Neuronal stem cell (in vitro differentiated cells): ENCODE data around the gene SOBP.
"Not testable (repeated sequence)": the region's sequence is repeated elsewhere in the genome, so short reads cannot be mapped to it uniquely, and the experiment has no call there.

ENCODE experiments used
- DNase-seq: peaks from one replicate; pipeline ENCODE4 v3.0.0-alpha.2; 2013; ENCODE audit warnings: low spot score
- H2AFZ ChIP-seq: one replicate; pipeline ENCODE4 v1.6.1; 2013; ENCODE audit warnings: mild to moderate bottlenecking, low read length, inconsistent platforms
- H2AK5ac ChIP-seq: 2 replicates; pipeline ENCODE4 v1.6.1; 2013; ENCODE audit warnings: low read depth, mild to moderate bottlenecking, inconsistent platforms, low read length, moderate library complexity, mixed read lengths
- H2BK120ac ChIP-seq: 2 replicates; pipeline ENCODE4 v1.6.1; 2013; ENCODE audit warnings: low read depth, mild to moderate bottlenecking, inconsistent platforms, low read length, moderate library complexity, mixed read lengths
- H2BK12ac ChIP-seq: one replicate; pipeline ENCODE4 v1.6.1; 2013; ENCODE audit warnings: low read length, inconsistent platforms
- H2BK15ac ChIP-seq: 2 replicates; pipeline ENCODE4 v1.6.1; 2013; ENCODE audit warnings: mild to moderate bottlenecking, low read length, inconsistent platforms, mixed read lengths
- H2BK5ac ChIP-seq: one replicate; pipeline ENCODE4 v1.6.1; 2013; ENCODE audit warnings: inconsistent platforms, mild to moderate bottlenecking, low read length, moderate library complexity
- H3K14ac ChIP-seq: one replicate; pipeline ENCODE4 v1.6.1; 2013; ENCODE audit warnings: low read length, inconsistent platforms
- H3K18ac ChIP-seq: 2 replicates; pipeline ENCODE4 v1.6.1; 2013; ENCODE audit warnings: low read length, inconsistent platforms
- H3K23ac ChIP-seq: 2 replicates; pipeline ENCODE4 v1.6.1; 2013; ENCODE audit warnings: low read depth, mild to moderate bottlenecking, mixed read lengths, low read length, inconsistent platforms; ENCODE audit not compliant: poor library complexity
- H3K27ac ChIP-seq: replicated peaks from 3 replicates; pipeline ENCODE4 v1.5.1; 2013; ENCODE audit warnings: low read length, inconsistent platforms
- H3K27me3 ChIP-seq, 3 experiments: 2 replicates each; pipeline ENCODE4 v1.6.1; 2013; ENCODE audit warnings: low read length in 3 of 3, mild to moderate bottlenecking in 2 of 3, inconsistent platforms in 1 of 3, low read depth in 1 of 3, mixed read lengths in 1 of 3, moderate library complexity in 1 of 3; ENCODE audit not compliant: control insufficient read depth in 3 of 3, insufficient read depth in 3 of 3
- H3K36me3 ChIP-seq, 2 donors: replicated peaks in 1 of 2; 2 replicates each; pipeline ENCODE4 v1.6.1; 2013; ENCODE audit warnings: low read length in 2 of 2; ENCODE audit not compliant: control insufficient read depth in 2 of 2, insufficient read depth in 2 of 2
- H3K4ac ChIP-seq: 2 replicates; pipeline ENCODE4 v1.6.1; 2013; ENCODE audit warnings: inconsistent platforms, mild to moderate bottlenecking, low read length, moderate library complexity
- H3K4me1 ChIP-seq, 2 donors: 1 replicate in 1 of 2; 2 replicates in 1 of 2; pipeline ENCODE4 v1.6.1; 2013; ENCODE audit warnings: low read length in 2 of 2, low read depth in 1 of 2; ENCODE audit not compliant: control insufficient read depth in 2 of 2, insufficient read depth in 1 of 2
- H3K4me2 ChIP-seq: one replicate; pipeline ENCODE4 v1.6.1; 2013; ENCODE audit warnings: mild to moderate bottlenecking, low read length, inconsistent platforms; ENCODE audit not compliant: insufficient read depth, poor library complexity, severe bottlenecking
- H3K4me3 ChIP-seq, 2 donors: 2 replicates each; pipeline ENCODE4 v1.5.1; 2013; ENCODE audit warnings: low read length in 2 of 2, mild to moderate bottlenecking in 2 of 2, inconsistent platforms in 1 of 2, moderate library complexity in 1 of 2
- H3K79me1 ChIP-seq: one replicate; pipeline ENCODE4 v1.6.1; 2013; ENCODE audit warnings: low read depth, mild to moderate bottlenecking, inconsistent platforms, low read length, moderate library complexity
- H3K9ac ChIP-seq: one replicate; pipeline ENCODE4 v1.6.1; 2013; ENCODE audit warnings: mild to moderate bottlenecking, low read depth, low read length, inconsistent platforms; ENCODE audit not compliant: poor library complexity
- H3K9me3 ChIP-seq, 2 donors: replicated peaks in 1 of 2; 2 replicates each; pipeline versions ENCODE3 to v1.6.1; 2013; ENCODE audit warnings: low read length in 2 of 2, mild to moderate bottlenecking in 2 of 2, inconsistent platforms in 1 of 2, low read depth in 1 of 2, mixed read lengths in 1 of 2, moderate library complexity in 1 of 2; ENCODE audit not compliant: control insufficient read depth in 2 of 2, insufficient read depth in 1 of 2
- H4K8ac ChIP-seq: one replicate; pipeline ENCODE4 v1.6.1; 2013; ENCODE audit warnings: low read depth, mild to moderate bottlenecking, inconsistent platforms, low read length, moderate library complexity
- H4K91ac ChIP-seq: one replicate; pipeline ENCODE4 v1.6.1; 2013; ENCODE audit warnings: low read length, low read depth, mild to moderate bottlenecking, inconsistent platforms; ENCODE audit not compliant: poor library complexity
- WGBS, 2 donors: extraction: QIAGEN DNeasy Blood & Tissue Kit; methylation state at CpG; one replicate each; pipeline ENCODE4 v1.1.7; 2013; ENCODE audit warnings: missing lambda C conversion rate in 2 of 2, mixed read lengths in 1 of 2; ENCODE audit not compliant: insufficient read length in 2 of 2, insufficient replicate concordance in 1 of 2; ENCODE audit errors: extremely low coverage in 2 of 2; 5-methylcytosine and 5-hydroxymethylcytosine counted together

The SOBP gene

GRCh38 chr6:107475826-107476225, 14.1 kb upstream of the SOBP start:
- H3K9me3 ChIP-seq, H3K27me3 ChIP-seq: not testable (repeated sequence)
- whole genome bisulfite sequencing, 2 donors: no CpG with 5 or more reads among the region's 3 CpGs

GRCh38 chr6:107479089-107479690, 10.7 kb upstream of the SOBP start:
- no peak overlapping the region for H4K91ac ChIP-seq
- DNase-seq: no peak
- no peaks in the 10 kb centered on the region for H3K36me3 ChIP-seq
- no peaks in the 10 kb centered on the region for H3K27me3 ChIP-seq
- H3K9ac ChIP-seq: no peak overlapping the region
- H4K8ac ChIP-seq: no peak overlapping the region
- no peak overlapping the region for H3K4ac ChIP-seq
- H2BK15ac ChIP-seq: no peak overlapping the region
- WGBS, 2 donors: no CpG with 5 or more reads among the region's 4 CpGs
- no peak overlapping the region for H2BK120ac ChIP-seq
- no peaks in the 10 kb centered on the region for H3K4me1 ChIP-seq
- H3K79me1 ChIP-seq: no peaks in the 10 kb centered on the region
- no peak overlapping the region for H2BK5ac ChIP-seq
- no peak overlapping the region for H2BK12ac ChIP-seq
- H2AK5ac ChIP-seq: no peak overlapping the region
- no peak overlapping the region for H2AFZ ChIP-seq
- no peak overlapping the region for H3K4me2 ChIP-seq
- no peak overlapping the region for H3K23ac ChIP-seq
- H3K27ac ChIP-seq: no peak overlapping the region
- peaks cover 0 to 2% of the 10 kb centered on the region in 2 donors for H3K9me3 ChIP-seq
- no peak overlapping the region for H3K4me3 ChIP-seq
- H3K14ac ChIP-seq: no peak overlapping the region
- H3K18ac ChIP-seq: no peak overlapping the region

More at GRCh38 chr6:107475826-107476225, 14.1 kb upstream of the SOBP start:
- H2BK120ac ChIP-seq, H3K27ac ChIP-seq, H3K9ac ChIP-seq, H3K4ac ChIP-seq, H3K23ac ChIP-seq, H2BK5ac ChIP-seq, H4K8ac ChIP-seq, H3K4me3 ChIP-seq, H3K79me1 ChIP-seq, H2AK5ac ChIP-seq, H4K91ac ChIP-seq, H3K18ac ChIP-seq, H2BK12ac ChIP-seq, H3K14ac ChIP-seq, H3K4me2 ChIP-seq, H3K36me3 ChIP-seq, DNase-seq, H2AFZ ChIP-seq, H2BK15ac ChIP-seq, H3K4me1 ChIP-seq: not testable (repeated sequence)

GRCh38 chr6:107485157-107485556, 4.8 kb upstream of the SOBP start:
- whole genome bisulfite sequencing, 2 donors: no CpG with 5 or more reads among the region's 4 CpGs
- no peak overlapping the region for H3K4me3 ChIP-seq
- H3K27me3 ChIP-seq: peaks cover 0 to 16% (median 0%) of the 10 kb centered on the region in 3 experiments
- no peak overlapping the region for H2BK5ac ChIP-seq
- H3K36me3 ChIP-seq: no peaks in the 10 kb centered on the region
- H3K14ac ChIP-seq: no peak overlapping the region
- no peak overlapping the region for H3K23ac ChIP-seq
- no peak overlapping the region for H2AFZ ChIP-seq
- no peak overlapping the region for H2BK120ac ChIP-seq
- peaks cover 0 to 2% of the 10 kb centered on the region in 2 donors for H3K9me3 ChIP-seq
- no peak overlapping the region for H3K9ac ChIP-seq
- no peak overlapping the region for H2BK12ac ChIP-seq
- no peak overlapping the region for H4K91ac ChIP-seq
- H2BK15ac ChIP-seq: no peak overlapping the region
- H3K4me1 ChIP-seq: peaks cover 3 to 11% of the 10 kb centered on the region in 2 donors
- H3K18ac ChIP-seq: no peak overlapping the region
- H3K4ac ChIP-seq: no peak overlapping the region
- H2AK5ac ChIP-seq: no peak overlapping the region
- H3K4me2 ChIP-seq: no peak overlapping the region
- H3K79me1 ChIP-seq: peaks cover under 1% of the 10 kb centered on the region
- no peak overlapping the region for H4K8ac ChIP-seq
- no peak overlapping the region for H3K27ac ChIP-seq
- no peak for DNase-seq

- WGBS, 2 donors: no CpG with 5 or more reads among the region's 27 CpGs
- H3K9ac ChIP-seq: peak overlapping the region; percentile 79
- peak overlapping the region; percentile 42 for H3K14ac ChIP-seq
- peaks cover 5 to 13% of the 10 kb centered on the region in 2 donors for H3K4me1 ChIP-seq
- peak overlapping the region; percentile 95 for H3K4me2 ChIP-seq
- peaks cover 0 to 16% (median 0%) of the 10 kb centered on the region in 3 experiments for H3K27me3 ChIP-seq
- H2BK120ac ChIP-seq: no peak overlapping the region
- no peak overlapping the region for H3K23ac ChIP-seq
- H3K9me3 ChIP-seq: peaks cover 0 to 2% of the 10 kb centered on the region in 2 donors
- H2BK15ac ChIP-seq: peak overlapping the region; percentile 81
- H4K8ac ChIP-seq: no peak overlapping the region
- peak overlapping the region; percentile 36 for H2BK12ac ChIP-seq
- no peak overlapping the region for H2AK5ac ChIP-seq
- H3K4me3 ChIP-seq: peak overlapping the region; percentile 89 to 92
- DNase-seq: no peak
- no peak overlapping the region for H2BK5ac ChIP-seq
- no peak overlapping the region for H3K4ac ChIP-seq
- H3K18ac ChIP-seq: peak overlapping the region; percentile 92
- peaks cover 4% of the 10 kb centered on the region for H3K79me1 ChIP-seq
- H3K27ac ChIP-seq: no peak overlapping the region
- H3K36me3 ChIP-seq: no peaks in the 10 kb centered on the region
- H4K91ac ChIP-seq: no peak overlapping the region
- peak overlapping the region; percentile 94 for H2AFZ ChIP-seq
Observed at GRCh38 chr6:107488174-107488874, 1.6 kb upstream of the SOBP start.
